Muscle layer of colon (tissue), 2 donors: ENCODE data around the gene FRMD4A.

Source experiments
- H3K27ac ChIP-seq: one replicate; pipeline ENCODE4 v1.7.0; 2013; ENCODE audit warnings: low read depth, mild to moderate bottlenecking, low read length, moderate library complexity
- H3K27me3 ChIP-seq, 2 donors: one replicate each; pipeline ENCODE4 v1.7.0; 2013; ENCODE audit warnings: low read length in 2 of 2, mild to moderate bottlenecking in 2 of 2; ENCODE audit not compliant: insufficient read depth in 2 of 2, control insufficient read depth in 1 of 2
- H3K36me3 ChIP-seq: one replicate; pipeline ENCODE4 v1.7.0; 2013; ENCODE audit warnings: mild to moderate bottlenecking, low read length; ENCODE audit not compliant: insufficient read depth
- H3K4me1 ChIP-seq: one replicate; pipeline ENCODE4 v1.7.0; 2013; ENCODE audit warnings: mild to moderate bottlenecking, low read length; ENCODE audit not compliant: insufficient read depth
- H3K4me3 ChIP-seq, 2 donors: one replicate each; pipeline ENCODE4 v1.7.0; 2013; ENCODE audit warnings: low read length in 2 of 2, low read depth in 1 of 2, mild to moderate bottlenecking in 1 of 2, moderate library complexity in 1 of 2
- H3K9ac ChIP-seq: one replicate; pipeline ENCODE4 v1.7.0; 2013; ENCODE audit warnings: low read length
- H3K9me3 ChIP-seq: one replicate; pipeline ENCODE4 v1.7.0; 2013; ENCODE audit warnings: mild to moderate bottlenecking, low read length
- donor health status: abdominal sarcoma.
- donor health status: Adenocarcinoma of cecum.

Gene FRMD4A

DNA sequence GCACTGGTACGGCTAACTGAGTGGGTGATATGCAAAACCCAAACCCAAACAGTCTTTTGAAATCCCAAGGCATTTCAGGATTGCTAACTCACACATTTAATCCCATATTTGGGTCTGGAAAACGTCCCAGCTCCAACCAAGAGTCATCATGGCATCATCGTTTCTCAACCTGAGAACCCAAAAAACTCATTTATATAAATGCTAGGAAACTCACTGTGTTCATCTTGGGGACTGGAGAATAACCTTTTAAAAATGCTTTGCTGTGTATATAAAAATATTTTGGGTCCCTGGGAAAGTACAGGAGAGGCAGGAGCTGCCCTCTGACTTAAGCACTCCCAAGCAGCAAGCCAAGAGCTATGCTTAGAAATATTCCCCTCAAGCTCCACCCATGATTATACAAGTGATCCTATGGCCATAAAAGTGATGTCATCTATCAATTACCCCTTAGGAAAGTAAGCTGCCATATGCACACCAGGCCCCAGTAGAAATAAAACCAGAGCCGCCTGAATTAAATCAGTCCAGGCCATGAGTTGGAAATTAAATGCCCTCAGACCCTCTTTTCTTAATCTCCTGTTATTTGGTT is 352.1 kb downstream of the FRMD4A start:
- Histone ChIP-seq H3K36me3 (no peaks in the 10 kb centered on the region), H3K27me3 (no peaks in the 10 kb centered on the region), H3K9ac (no peak overlapping the region), H3K9me3 (no peaks in the 10 kb centered on the region), H3K4me3 (no peak overlapping the region), H3K27ac (no peak overlapping the region), H3K4me1 (no peaks in the 10 kb centered on the region)

GRCh38 chr10:13977861-13978532 is 352.7 kb downstream of the FRMD4A start:
- no peak overlapping the region for H3K4me3 ChIP-seq
- no peak overlapping the region for H3K27ac ChIP-seq

DNA sequence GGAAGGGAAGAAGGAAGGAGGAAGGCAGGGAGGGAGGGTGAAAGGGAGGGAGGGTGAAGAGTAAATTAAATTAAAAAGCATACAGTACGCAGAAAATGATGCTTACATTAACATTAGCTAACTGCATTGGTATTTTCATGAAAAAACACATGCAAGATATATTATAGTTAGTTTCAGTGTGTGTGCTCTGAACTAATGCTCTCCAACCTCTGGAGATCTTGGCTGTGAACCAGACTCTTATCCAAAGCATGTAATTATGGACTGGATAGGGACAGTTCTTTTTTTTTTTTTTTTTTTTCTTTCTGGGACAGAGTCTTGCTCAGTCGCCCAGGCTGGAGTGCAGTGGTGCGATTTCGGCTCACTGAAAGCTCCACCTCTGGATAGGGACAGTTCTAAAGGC is 357.0 kb downstream of the FRMD4A start:
- H3K4me1 ChIP-seq = no peaks in the 10 kb centered on the region
- H3K36me3 ChIP-seq = no peaks in the 10 kb centered on the region
- H3K27me3 ChIP-seq = no peaks in the 10 kb centered on the region
- no peak overlapping the region for H3K4me3 ChIP-seq
- no peaks in the 10 kb centered on the region for H3K9me3 ChIP-seq
- no peak overlapping the region for H3K9ac ChIP-seq
- H3K27ac ChIP-seq = no peak overlapping the region

More at GRCh38 chr10:13977861-13978532, 352.7 kb downstream of the FRMD4A start:
- Histone ChIP-seq H3K27me3 (no peaks in the 10 kb centered on the region), H3K4me1 (no peaks in the 10 kb centered on the region), H3K9ac (no peak overlapping the region), H3K9me3 (no peaks in the 10 kb centered on the region), H3K36me3 (no peaks in the 10 kb centered on the region)

- Histone ChIP-seq H3K9me3 (no peaks in the 10 kb centered on the region), H3K9ac (no peak overlapping the region), H3K27ac (no peak overlapping the region), H3K4me1 (no peaks in the 10 kb centered on the region), H3K4me3 (no peak overlapping the region), H3K27me3 (no peaks in the 10 kb centered on the region), H3K36me3 (no peaks in the 10 kb centered on the region)
Observed at GRCh38 chr10:13972609-13973008, 358.1 kb downstream of the FRMD4A start.

DNA sequence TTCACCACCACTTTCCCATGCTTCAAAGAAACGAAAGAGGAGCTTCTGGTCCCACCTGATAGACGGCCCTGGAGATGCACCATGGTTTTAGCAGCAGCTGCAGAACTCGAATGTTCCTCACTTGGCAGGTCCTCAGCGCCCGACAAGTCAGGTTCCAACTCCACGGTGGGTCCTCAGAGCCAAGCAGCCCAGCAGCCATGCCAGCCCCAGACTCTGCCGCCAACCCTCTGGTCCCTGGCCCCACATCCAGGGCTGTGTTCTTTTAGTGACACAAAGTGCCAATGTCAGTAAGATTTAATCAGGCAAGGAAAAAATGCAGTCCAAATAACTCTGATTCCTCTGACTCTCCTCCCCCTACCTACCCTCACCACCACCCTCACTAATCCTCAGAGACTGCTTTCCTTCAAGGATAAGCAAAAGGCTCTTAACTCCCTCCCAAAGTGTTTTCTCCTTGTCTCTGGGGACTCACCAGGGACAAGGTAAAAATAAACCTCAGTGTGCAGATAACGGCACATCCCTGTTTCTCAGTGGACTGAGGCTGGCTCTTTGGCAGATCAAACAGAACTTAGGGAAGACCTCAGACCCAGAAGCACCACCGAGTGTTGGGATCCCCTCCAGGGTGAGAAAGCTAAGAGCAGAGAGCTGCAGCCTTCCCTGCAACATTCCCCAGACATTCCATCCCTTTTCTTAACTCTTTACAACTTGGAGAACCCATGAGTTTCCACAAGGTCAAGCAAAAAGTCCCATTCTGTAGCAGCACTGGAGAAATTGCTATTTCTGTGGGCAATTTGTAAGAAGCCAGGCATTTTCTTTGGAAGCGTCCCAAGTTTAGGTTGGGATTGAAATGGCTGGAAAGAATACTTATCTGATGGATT is 358.9 kb downstream of the FRMD4A start:
- Histone ChIP-seq H3K9me3 (no peaks in the 10 kb centered on the region), H3K36me3 (no peaks in the 10 kb centered on the region), H3K4me3 (no peak overlapping the region), H3K9ac (no peak overlapping the region), H3K27ac (no peak overlapping the region), H3K27me3 (no peaks in the 10 kb centered on the region), H3K4me1 (no peaks in the 10 kb centered on the region)

DNA sequence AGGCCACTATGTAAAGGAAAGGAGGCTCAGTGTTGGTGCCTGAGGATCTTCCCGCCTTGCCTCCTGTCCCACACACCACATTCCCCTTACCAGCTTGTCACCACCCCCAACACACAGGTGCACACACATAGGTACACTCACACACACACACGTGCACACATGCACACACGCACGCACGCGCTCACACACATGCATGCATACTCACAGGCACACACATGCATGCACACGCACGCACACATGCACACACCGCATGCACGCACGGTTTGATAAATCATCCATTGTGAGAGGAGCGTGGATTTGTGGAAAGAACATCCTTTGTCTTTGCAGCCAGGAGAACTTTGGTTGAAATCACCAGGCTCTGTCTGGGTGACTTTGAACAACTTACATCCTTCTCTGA is 359.8 kb downstream of the FRMD4A start:
- no peak overlapping the region for H3K27ac ChIP-seq
- no peaks in the 10 kb centered on the region for H3K36me3 ChIP-seq
- no peak overlapping the region for H3K9ac ChIP-seq
- no peak overlapping the region for H3K4me3 ChIP-seq
- no peaks in the 10 kb centered on the region for H3K4me1 ChIP-seq
- H3K9me3 ChIP-seq = no peaks in the 10 kb centered on the region
- H3K27me3 ChIP-seq = no peaks in the 10 kb centered on the region

DNA sequence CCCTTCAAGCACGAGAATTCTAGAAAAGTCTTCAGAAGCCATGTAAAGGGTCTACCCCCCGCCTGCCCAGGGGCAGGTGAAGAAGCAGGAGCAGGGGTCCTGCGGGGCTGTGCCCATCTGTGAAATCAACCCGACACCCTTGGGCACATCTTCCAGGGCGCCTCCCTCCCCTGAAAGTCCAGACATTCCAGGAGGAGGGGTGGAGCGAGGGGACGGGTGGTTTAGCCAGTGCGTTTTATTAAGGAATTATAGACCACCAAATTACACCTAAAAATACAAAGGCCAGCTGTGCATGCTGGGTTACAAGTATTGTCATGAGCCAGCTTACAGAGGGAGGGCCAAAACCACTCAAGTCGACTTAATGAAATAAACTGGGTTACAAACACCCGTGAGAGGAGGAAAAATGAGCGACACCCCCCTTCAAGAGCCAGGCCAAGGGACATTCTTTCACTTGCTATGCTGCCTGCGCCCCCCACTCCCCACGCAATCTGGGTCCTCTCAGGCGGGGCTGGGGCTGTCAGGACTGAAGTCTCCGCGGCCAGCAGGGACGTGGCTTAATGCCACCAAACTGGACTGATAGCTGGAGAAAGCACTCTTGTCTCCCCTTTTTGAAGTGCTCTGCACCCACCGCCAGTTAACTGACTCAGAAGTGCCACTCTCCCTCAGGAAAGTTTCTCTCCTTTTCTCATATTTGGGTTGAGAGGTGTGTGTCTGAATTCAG is 360.3 kb downstream of the FRMD4A start:
- Histone ChIP-seq H3K27me3 (no peaks in the 10 kb centered on the region), H3K4me3 (no peak overlapping the region), H3K4me1 (no peaks in the 10 kb centered on the region), H3K9me3 (no peaks in the 10 kb centered on the region), H3K27ac (no peak overlapping the region), H3K9ac (no peak overlapping the region), H3K36me3 (no peaks in the 10 kb centered on the region)

DNA sequence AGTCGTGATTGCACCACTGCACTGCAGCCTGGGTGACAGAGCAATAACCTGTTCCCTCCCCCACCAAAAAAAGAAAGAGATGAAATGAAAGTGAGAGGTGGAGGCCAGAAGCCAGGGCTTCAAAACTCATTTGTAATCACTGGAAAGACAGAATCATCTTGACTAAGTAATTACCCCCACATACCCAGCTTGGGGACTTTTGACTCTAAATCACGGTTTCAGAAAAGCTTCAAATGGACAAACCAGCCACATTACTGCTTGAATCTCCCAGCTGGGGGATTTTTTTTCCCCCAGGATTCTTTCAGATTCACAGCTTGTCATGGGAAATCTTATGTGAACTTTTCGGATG is 361.0 kb downstream of the FRMD4A start:
- H3K4me3 ChIP-seq = no peak overlapping the region
- no peaks in the 10 kb centered on the region for H3K4me1 ChIP-seq

DNA sequence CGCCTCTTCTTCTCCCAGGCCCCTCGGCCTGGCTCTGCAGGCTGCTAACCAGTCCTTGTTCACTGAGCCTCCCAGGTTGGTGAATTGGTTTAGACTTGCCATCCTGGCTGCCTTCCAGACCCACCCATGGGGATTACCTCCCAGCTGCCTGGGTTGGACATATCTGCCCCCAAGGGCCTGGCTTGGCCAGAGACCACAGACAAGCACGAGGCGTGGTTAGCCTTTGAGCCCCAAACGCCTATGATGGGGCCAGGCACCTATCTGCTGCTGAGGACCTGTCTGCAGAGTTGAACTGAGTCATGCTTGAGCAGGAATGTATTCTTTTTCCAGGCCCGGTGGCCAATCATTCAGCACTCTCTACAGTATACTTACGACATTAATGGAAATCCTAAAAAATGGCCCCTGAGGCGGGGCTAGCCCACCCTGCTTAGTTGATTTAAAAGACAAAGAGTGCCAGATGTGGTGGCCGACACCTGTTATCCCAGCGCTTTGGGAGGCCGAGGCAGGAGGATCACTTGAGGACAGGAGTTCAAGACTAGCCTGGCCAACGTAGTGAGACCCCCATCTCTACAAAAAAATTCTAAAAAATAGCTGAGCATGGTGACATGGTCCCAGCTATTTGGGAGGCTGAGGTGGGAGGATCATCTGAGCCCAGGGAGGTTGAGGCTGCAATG is 361.5 kb downstream of the FRMD4A start:
- H3K9me3 ChIP-seq = no peaks in the 10 kb centered on the region
- no peaks in the 10 kb centered on the region for H3K4me1 ChIP-seq
- H3K27ac ChIP-seq = no peak overlapping the region
- H3K36me3 ChIP-seq = no peaks in the 10 kb centered on the region
- H3K9ac ChIP-seq = no peak overlapping the region
- H3K4me3 ChIP-seq = no peak overlapping the region
- no peaks in the 10 kb centered on the region for H3K27me3 ChIP-seq

More for the DNA sequence above, 361.0 kb downstream of the FRMD4A start:
- no peaks in the 10 kb centered on the region for H3K9me3 ChIP-seq
- no peaks in the 10 kb centered on the region for H3K27me3 ChIP-seq
- H3K9ac ChIP-seq = no peak overlapping the region
- no peaks in the 10 kb centered on the region for H3K36me3 ChIP-seq
- H3K27ac ChIP-seq = no peak overlapping the region

- no peaks in the 10 kb centered on the region for H3K4me1 ChIP-seq
- no peak overlapping the region for H3K4me3 ChIP-seq
- H3K9ac ChIP-seq = no peak overlapping the region
- H3K9me3 ChIP-seq = no peaks in the 10 kb centered on the region
- no peaks in the 10 kb centered on the region for H3K27me3 ChIP-seq
- H3K27ac ChIP-seq = no peak overlapping the region
- no peaks in the 10 kb centered on the region for H3K36me3 ChIP-seq
Observed at GRCh38 chr10:13961853-13962252, 368.9 kb downstream of the FRMD4A start.

GRCh38 chr10:13961097-13961496 is 369.6 kb downstream of the FRMD4A start:
- Histone ChIP-seq H3K36me3 (no peaks in the 10 kb centered on the region), H3K9ac (no peak overlapping the region), H3K27ac (no peak overlapping the region), H3K4me3 (no peak overlapping the region), H3K4me1 (no peaks in the 10 kb centered on the region), H3K9me3 (no peaks in the 10 kb centered on the region), H3K27me3 (no peaks in the 10 kb centered on the region)
